Esophagus squamous epithelium (tissue), 4 donors: ENCODE results near the gene TBC1D12.

Experiments
- POLR2A ChIP-seq, 4 donors: fragments of 450-650 bp; IDR thresholded peaks; one replicate each; pipeline ENCODE4 v1.6.1; 2017; ENCODE audit warnings: antibody characterized with exemption in 4 of 4, mild to moderate bottlenecking in 4 of 4, moderate library complexity in 3 of 4
- TF ChIP-seq, protein P1 (sequence below), 6 experiments: fragments of 450-650 bp in 4 of 6; fragments of 200-600 bp in 2 of 6; sonication (generic) in 2 of 6; IDR thresholded peaks; one replicate each; pipeline ENCODE4 v1.5.1; 2016 to 2019; ENCODE audit warnings: antibody characterized with exemption in 6 of 6, mild to moderate bottlenecking in 4 of 6, moderate library complexity in 4 of 6

DNA sequence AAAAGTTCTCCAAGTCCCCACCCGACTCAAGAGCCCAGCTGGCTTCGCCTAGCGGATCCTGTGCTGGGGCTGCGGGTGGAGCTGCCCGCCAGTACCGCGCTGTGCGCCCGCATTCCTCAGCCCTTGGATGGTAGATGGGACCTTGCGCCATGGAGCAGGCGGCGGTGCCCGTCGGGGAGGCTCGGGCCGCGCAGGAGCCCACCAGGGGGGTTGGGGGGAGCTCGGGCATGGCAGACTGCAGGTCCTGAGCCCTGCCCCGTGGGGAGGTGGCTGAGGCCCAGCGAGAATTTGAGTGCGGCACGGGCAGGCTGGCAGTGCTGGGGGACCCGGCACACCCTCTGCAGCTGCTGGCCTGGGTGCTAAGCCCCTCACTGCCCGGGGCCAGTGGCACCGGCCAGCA, 57.0 kb downstream of the TBC1D12 start:
- no peak for TF ChIP-seq POLR2A (IDR thresholded peaks at IDR 0.05)
- TF ChIP-seq, protein P1, sequence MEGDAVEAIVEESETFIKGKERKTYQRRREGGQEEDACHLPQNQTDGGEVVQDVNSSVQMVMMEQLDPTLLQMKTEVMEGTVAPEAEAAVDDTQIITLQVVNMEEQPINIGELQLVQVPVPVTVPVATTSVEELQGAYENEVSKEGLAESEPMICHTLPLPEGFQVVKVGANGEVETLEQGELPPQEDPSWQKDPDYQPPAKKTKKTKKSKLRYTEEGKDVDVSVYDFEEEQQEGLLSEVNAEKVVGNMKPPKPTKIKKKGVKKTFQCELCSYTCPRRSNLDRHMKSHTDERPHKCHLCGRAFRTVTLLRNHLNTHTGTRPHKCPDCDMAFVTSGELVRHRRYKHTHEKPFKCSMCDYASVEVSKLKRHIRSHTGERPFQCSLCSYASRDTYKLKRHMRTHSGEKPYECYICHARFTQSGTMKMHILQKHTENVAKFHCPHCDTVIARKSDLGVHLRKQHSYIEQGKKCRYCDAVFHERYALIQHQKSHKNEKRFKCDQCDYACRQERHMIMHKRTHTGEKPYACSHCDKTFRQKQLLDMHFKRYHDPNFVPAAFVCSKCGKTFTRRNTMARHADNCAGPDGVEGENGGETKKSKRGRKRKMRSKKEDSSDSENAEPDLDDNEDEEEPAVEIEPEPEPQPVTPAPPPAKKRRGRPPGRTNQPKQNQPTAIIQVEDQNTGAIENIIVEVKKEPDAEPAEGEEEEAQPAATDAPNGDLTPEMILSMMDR (IDR thresholded peaks at IDR 0.05), result no peak
